Hepatocyte (in vitro differentiated cells): ENCODE results near the gene PER1. TPM values are rescaled to one million over a fixed set of nuclear protein-coding genes. Genes with fewer than 3 reads are reported as not detected.
A peak's percentile ranks its signal among the peaks of the same experiment; 100 is the strongest.

ENCODE experiments used
- DNase-seq: peaks from one replicate; pipeline ENCODE4 v3.0.0-alpha.2; 2016; ENCODE audit warnings: low spot score
- H2AFZ ChIP-seq: fragments of 200-600 bp; sonication (generic); 2 replicates; pipeline ENCODE4 v1.6.0; 2016; ENCODE audit warnings: antibody characterized with exemption, mild to moderate bottlenecking
- H3K27ac ChIP-seq: fragments of 200-600 bp; sonication (generic); 2 replicates; pipeline ENCODE4 v1.5.1; 2016; ENCODE audit warnings: mild to moderate bottlenecking
- H3K27me3 ChIP-seq: fragments of 200-600 bp; sonication (generic); 2 replicates; pipeline ENCODE4 v1.6.1; 2016
- H3K36me3 ChIP-seq: fragments of 200-600 bp; sonication (generic); replicated peaks from 2 replicates; pipeline ENCODE4 v1.5.1; 2016; ENCODE audit warnings: low read depth; ENCODE audit not compliant: insufficient read depth
- H3K4me1 ChIP-seq: fragments of 200-600 bp; sonication (generic); 2 replicates; pipeline ENCODE4 v1.5.1; 2016; ENCODE audit warnings: mild to moderate bottlenecking, moderate library complexity; ENCODE audit not compliant: insufficient read depth
- H3K4me2 ChIP-seq: fragments of 200-600 bp; sonication (generic); 2 replicates; pipeline ENCODE4 v1.6.0; 2016
- H3K4me3 ChIP-seq: fragments of 200-600 bp; sonication (generic); 2 replicates; pipeline ENCODE4 v1.5.1; 2016; ENCODE audit warnings: mild to moderate bottlenecking
- H3K79me2 ChIP-seq: fragments of 200-600 bp; sonication (generic); 2 replicates; pipeline ENCODE4 v1.6.0; 2017; ENCODE audit warnings: mild to moderate bottlenecking
- H3K9me2 ChIP-seq: fragments of 200-600 bp; sonication (generic); replicated peaks from 2 replicates; pipeline ENCODE4 v1.6.0; 2017; ENCODE audit warnings: mild to moderate bottlenecking; ENCODE audit not compliant: insufficient read depth
- H3K9me3 ChIP-seq: fragments of 200-600 bp; sonication (generic); 2 replicates; pipeline ENCODE4 v1.5.1; 2016; ENCODE audit warnings: low read depth, mild to moderate bottlenecking
- H4K20me1 ChIP-seq: fragments of 200-600 bp; sonication (generic); 2 replicates; pipeline ENCODE4 v1.6.0; 2016; ENCODE audit warnings: mild to moderate bottlenecking; ENCODE audit not compliant: insufficient read depth, poor library complexity, severe bottlenecking
- CTCF ChIP-seq: fragments of 200-600 bp; sonication (generic); IDR thresholded peaks from 2 replicates; pipeline ENCODE4 v1.5.1; 2016; ENCODE audit warnings: antibody characterized with exemption, mild to moderate bottlenecking; ENCODE audit not compliant: poor library complexity
- EZH2 ChIP-seq: fragments of 200-600 bp; sonication (generic); IDR thresholded peaks from 2 replicates; pipeline ENCODE4 v1.6.1; 2016; ENCODE audit warnings: antibody characterized with exemption, mild to moderate bottlenecking, borderline replicate concordance
- EZH2phosphoT487 ChIP-seq: fragments of 200-600 bp; sonication (generic); IDR thresholded peaks from one replicate; pipeline ENCODE4 v1.6.1; 2018; ENCODE audit warnings: antibody characterized with exemption, mild to moderate bottlenecking, low read depth, moderate library complexity; ENCODE audit not compliant: unreplicated experiment, severe bottlenecking
- WGBS: methylation state at CpG from one replicate; pipeline ENCODE4 v1.1.6; 2016; ENCODE audit warnings: low lambda C conversion rate; ENCODE audit errors: missing lambda C conversion rate; 5-methylcytosine and 5-hydroxymethylcytosine counted together
- polyA plus RNA-seq: library from polyadenylated mRNA; unstranded; fragments of >200 nt; fragmentation: Nextera tagmentation; extraction: Ambion mirVana; gene quantifications from 2 replicates; pipeline ENCODE4 v1.2.1, GENCODE V29; 2016
- total RNA-seq: library from RNA; depleted of rRNA; stranded (reverse); fragments of >200 nt; gene quantifications from 2 replicates; pipeline ENCODE4 v1.2.3, GENCODE V29; 2014

The PER1 gene
- total and polyA plus RNA-seq, 2 experiments from 2014 or later = 36.5 to 107 TPM

DNA sequence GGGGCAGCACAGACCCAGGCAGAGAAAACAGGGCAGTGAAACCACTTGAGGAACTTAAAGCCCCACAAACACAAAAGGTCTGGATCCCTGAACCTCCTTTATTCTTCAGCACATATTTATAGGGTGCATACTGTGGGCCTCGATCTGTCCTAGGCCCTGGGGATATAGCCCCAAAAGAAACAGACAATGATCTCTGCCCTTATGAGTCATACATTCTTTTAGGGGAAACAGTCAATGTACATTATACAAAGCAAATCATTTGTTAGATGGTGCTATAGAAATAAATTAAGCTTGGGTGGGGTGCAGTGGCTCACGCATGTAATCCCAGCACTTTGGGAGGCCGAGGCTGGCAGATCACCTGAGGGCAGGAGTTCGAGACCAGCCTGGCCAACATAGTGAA, 18.3 kb downstream of the PER1 start:
- H3K27me3 ChIP-seq = no peaks in the 10 kb centered on the region
- no peaks in the 10 kb centered on the region for H3K79me2 ChIP-seq
- H3K36me3 ChIP-seq = no peaks in the 10 kb centered on the region
- no peaks in the 10 kb centered on the region for H4K20me1 ChIP-seq
- no peak overlapping the region for H2AFZ ChIP-seq
- H3K4me3 ChIP-seq = no peak overlapping the region
- H3K9me3 ChIP-seq = no peaks in the 10 kb centered on the region
- H3K4me2 ChIP-seq = no peak overlapping the region
- H3K9me2 ChIP-seq = no peaks in the 10 kb centered on the region
- TF ChIP-seq EZH2phosphoT487 = no peak
- no peak for TF ChIP-seq CTCF
- no peak for TF ChIP-seq EZH2
- no peak for DNase-seq
- H3K4me1 ChIP-seq = peaks cover 3% of the 10 kb centered on the region
- WGBS = 84% methylated on average over 4 of the region's 4 CpGs
- no peak overlapping the region for H3K27ac ChIP-seq

DNA sequence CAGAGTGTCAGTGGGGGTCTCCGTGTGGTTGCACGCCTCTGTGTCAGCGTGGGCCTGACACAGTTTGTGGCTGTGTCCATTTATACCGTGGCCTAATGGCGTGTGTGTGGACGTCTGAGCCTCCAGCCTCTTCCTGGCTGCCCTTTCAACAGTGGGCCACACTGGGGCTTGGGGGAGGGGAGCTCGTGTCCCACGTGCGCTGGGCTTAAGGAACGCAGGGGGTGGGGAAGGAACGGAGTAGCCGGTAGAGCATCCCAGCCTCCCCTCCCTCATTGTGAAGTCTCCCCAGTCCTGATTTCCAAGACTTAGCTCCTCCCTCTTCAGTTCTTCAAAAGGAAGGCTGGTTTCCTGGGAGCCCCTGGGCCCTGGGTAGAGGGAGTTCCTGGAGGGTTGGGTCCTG, 18.8 kb downstream of the PER1 start:
- H3K36me3 ChIP-seq = no peaks in the 10 kb centered on the region
- H3K4me1 ChIP-seq = peaks cover 3% of the 10 kb centered on the region
- no peaks in the 10 kb centered on the region for H3K9me2 ChIP-seq
- H3K4me2 ChIP-seq = no peak overlapping the region
- no peaks in the 10 kb centered on the region for H3K9me3 ChIP-seq
- no peak for DNase-seq
- no peak overlapping the region for H3K4me3 ChIP-seq
- TF ChIP-seq EZH2phosphoT487 (no peak), CTCF (no peak), EZH2 (no peak)
- H3K79me2 ChIP-seq = no peaks in the 10 kb centered on the region
- no peak overlapping the region for H3K27ac ChIP-seq
- H3K27me3 ChIP-seq = no peaks in the 10 kb centered on the region
- no peak overlapping the region for H2AFZ ChIP-seq
- no peaks in the 10 kb centered on the region for H4K20me1 ChIP-seq
- WGBS = 61% methylated on average over 12 of the region's 12 CpGs

DNA sequence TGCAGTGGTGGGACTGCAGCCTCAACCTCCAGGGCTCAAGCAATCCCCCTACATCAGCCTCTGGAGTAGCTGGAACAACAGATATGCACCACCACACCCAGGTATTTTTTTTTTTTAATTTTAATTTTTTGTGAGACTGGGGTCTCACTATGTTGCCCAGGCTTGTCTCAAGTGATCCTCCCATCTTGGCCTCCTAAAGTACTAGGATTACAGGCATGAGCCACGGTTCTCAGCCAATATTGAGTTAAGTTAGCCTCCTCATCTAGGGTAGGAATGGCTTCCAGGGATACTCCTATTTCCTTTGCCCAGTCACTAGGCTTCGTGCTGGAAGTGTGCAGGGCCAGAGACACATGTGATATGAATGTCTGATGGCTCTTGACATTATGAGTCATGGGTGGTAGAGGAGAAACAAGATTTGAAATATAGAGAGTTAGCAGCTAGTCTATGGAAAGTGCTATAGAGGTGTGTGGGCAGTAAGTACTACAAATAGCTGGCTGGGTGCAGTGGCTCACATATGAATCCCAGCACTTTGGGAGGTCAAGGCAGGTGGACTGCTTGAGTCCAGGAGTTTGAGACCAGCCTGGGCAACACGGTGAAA, 20.3 kb downstream of the PER1 start:
- TF ChIP-seq CTCF (no peak), EZH2 (no peak), EZH2phosphoT487 (no peak)
- H3K4me3 ChIP-seq = no peak overlapping the region
- H3K4me2 ChIP-seq = no peak overlapping the region
- 83% methylated on average over 3 of the region's 3 CpGs for WGBS
- H3K79me2 ChIP-seq = no peaks in the 10 kb centered on the region
- no peaks in the 10 kb centered on the region for H3K9me2 ChIP-seq
- no peaks in the 10 kb centered on the region for H3K9me3 ChIP-seq
- no peaks in the 10 kb centered on the region for H4K20me1 ChIP-seq
- no peaks in the 10 kb centered on the region for H3K36me3 ChIP-seq
- no peaks in the 10 kb centered on the region for H3K27me3 ChIP-seq
- H2AFZ ChIP-seq = no peak overlapping the region
- peak; percentile 4 for DNase-seq
- H3K27ac ChIP-seq = no peak overlapping the region
- H3K4me1 ChIP-seq = peaks cover 6% of the 10 kb centered on the region
